Upper lobe of right lung (tissue), 1 donor: Measurements from ENCODE around the gene HAPLN1. TPM values are rescaled to one million over a fixed set of nuclear protein-coding genes. Genes with fewer than 3 reads are reported as not detected.

Experiments used
- ATAC-seq: fragments of 200-7000 bp; cut with Tn5 transposase; one replicate; pipeline ENCODE4 v1.9.1; 2020; ENCODE audit warnings: mild to moderate bottlenecking, moderate library complexity
- DNase-seq: peaks from one replicate; pipeline ENCODE4 v3.0.0-alpha.2; 2020
- H3K27ac ChIP-seq: fragments of 200-600 bp; one replicate; pipeline ENCODE4 v1.8.0; 2022
- H3K27me3 ChIP-seq: fragments of 200-600 bp; one replicate; pipeline ENCODE4 v1.8.0; 2022; ENCODE audit warnings: mild to moderate bottlenecking
- H3K36me3 ChIP-seq: fragments of 200-600 bp; one replicate; pipeline ENCODE4 v1.8.0; 2022
- H3K4me1 ChIP-seq: fragments of 200-600 bp; one replicate; pipeline ENCODE4 v1.8.0; 2022
- H3K4me3 ChIP-seq: fragments of 200-600 bp; one replicate; pipeline ENCODE4 v1.8.0; 2022; ENCODE audit warnings: mild to moderate bottlenecking
- H3K9me3 ChIP-seq: fragments of 200-600 bp; one replicate; pipeline ENCODE4 v1.8.0; 2022
- CTCF ChIP-seq: fragments of 200-600 bp; IDR thresholded peaks from one replicate; pipeline ENCODE4 v1.8.0; 2022; ENCODE audit warnings: antibody characterized with exemption
- intact Hi-C: fragments of 100-400 bp; cut with DNase I; formaldehyde crosslinking; loops from one replicate; pipeline ENCODE4 v1.11.0; 2022
- total RNA-seq: library from RNA; stranded (reverse); fragmentation: NEBNext Ultra II Directional; extraction: Animal tissue kit (Norgen Biotek cat#: 25700); gene quantifications from one replicate; pipeline ENCODE4 v1.2.1, GENCODE V29; 2021
- donor health status: DM: no; HTN: yes; CAD: no; lungs with severe emphysema.

Gene HAPLN1
- total RNA-seq, 1 donor from 2014 or later: 0.12 TPM

GRCh38 chr5:83636156-83636555 lies 84.5 kb downstream of the HAPLN1 start:
- Histone ChIP-seq H3K4me3 (no peak overlapping the region), H3K27ac (no peak overlapping the region), H3K36me3 (no peaks in the 10 kb centered on the region), H3K9me3 (no peaks in the 10 kb centered on the region), H3K27me3 (no peaks in the 10 kb centered on the region), H3K4me1 (no peaks in the 10 kb centered on the region)
- intact Hi-C loops: no loop called here
- no peak for TF ChIP-seq CTCF
- DNase-seq (no peak), ATAC-seq (no peak)

GRCh38 chr5:83633285-83633684 lies 87.4 kb downstream of the HAPLN1 start:
- H3K27ac ChIP-seq: no peak overlapping the region
- no peak for ATAC-seq
- H3K27me3 ChIP-seq: no peaks in the 10 kb centered on the region
- no peak for TF ChIP-seq CTCF
- no peaks in the 10 kb centered on the region for H3K4me1 ChIP-seq
- DNase-seq: no peak
- H3K9me3 ChIP-seq: no peaks in the 10 kb centered on the region
- no peaks in the 10 kb centered on the region for H3K36me3 ChIP-seq
- no peak overlapping the region for H3K4me3 ChIP-seq
- intact Hi-C loops: no loop called here

- no peaks in the 10 kb centered on the region for H3K36me3 ChIP-seq
- no peaks in the 10 kb centered on the region for H3K27me3 ChIP-seq
- ATAC-seq (no peak), DNase-seq (no peak)
- no peak overlapping the region for H3K27ac ChIP-seq
- no peaks in the 10 kb centered on the region for H3K9me3 ChIP-seq
- no peaks in the 10 kb centered on the region for H3K4me1 ChIP-seq
- intact Hi-C loops: no loop called here
- TF ChIP-seq CTCF: no peak
- H3K4me3 ChIP-seq: no peak overlapping the region
Observed at GRCh38 chr5:83632874-83633273, 87.8 kb downstream of the HAPLN1 start.

- no peak for ATAC-seq
- H3K27me3 ChIP-seq: no peaks in the 10 kb centered on the region
- no peak for TF ChIP-seq CTCF
- DNase-seq: no peak
- H3K9me3 ChIP-seq: no peaks in the 10 kb centered on the region
- intact Hi-C loops: no loop called here
- H3K4me3 ChIP-seq: no peak overlapping the region
- H3K4me1 ChIP-seq: no peaks in the 10 kb centered on the region
- no peaks in the 10 kb centered on the region for H3K36me3 ChIP-seq
- H3K27ac ChIP-seq: no peak overlapping the region
Observed at GRCh38 chr5:83628360-83628759, 92.3 kb downstream of the HAPLN1 start.

GRCh38 chr5:83614841-83615240 lies 105.8 kb downstream of the HAPLN1 start:
- Histone ChIP-seq H3K27ac (no peak overlapping the region), H3K27me3 (no peaks in the 10 kb centered on the region), H3K36me3 (no peaks in the 10 kb centered on the region), H3K9me3 (no peaks in the 10 kb centered on the region), H3K4me1 (no peaks in the 10 kb centered on the region), H3K4me3 (no peak overlapping the region)
- DNase-seq (no peak), ATAC-seq (no peak)
- intact Hi-C loops: no loop called here
- TF ChIP-seq CTCF: no peak

- TF ChIP-seq CTCF: peak; percentile 43
- Histone ChIP-seq H3K27ac (no peak overlapping the region), H3K4me1 (no peaks in the 10 kb centered on the region), H3K4me3 (no peak overlapping the region), H3K36me3 (no peaks in the 10 kb centered on the region), H3K9me3 (no peaks in the 10 kb centered on the region), H3K27me3 (no peaks in the 10 kb centered on the region)
- intact Hi-C loops: no loop called here
- DNase-seq (no peak), ATAC-seq (peak; percentile 64)
Observed at GRCh38 chr5:83608122-83608521, 112.5 kb downstream of the HAPLN1 start.
